Mesothelial cell of epicardium (in vitro differentiated cells): ENCODE data around the gene COX11. TPM values are rescaled to one million over a fixed set of nuclear protein-coding genes. Genes with fewer than 3 reads are reported as not detected.

Experiments
- DNase-seq, 2 experiments: peaks; one replicate each; pipeline ENCODE4 v3.0.0; 2021; ENCODE audit warnings: low spot score in 2 of 2; ENCODE audit not compliant: unreplicated experiment in 2 of 2
- H3K27ac Mint-ChIP-seq: 2 replicates; pipeline ENCODE4 v1.8.0; 2021; ENCODE audit warnings: mixed read lengths
- H3K27me3 Mint-ChIP-seq: 2 replicates; pipeline ENCODE4 v1.8.0; 2021; ENCODE audit warnings: low read depth, mixed read lengths
- H3K36me3 Mint-ChIP-seq: 2 replicates; pipeline ENCODE4 v1.8.0; 2021; ENCODE audit warnings: mixed read lengths
- H3K4me1 Mint-ChIP-seq: 2 replicates; pipeline ENCODE4 v1.8.0; 2021; ENCODE audit warnings: mixed read lengths
- H3K4me3 Mint-ChIP-seq: 2 replicates; pipeline ENCODE4 v1.8.0; 2021; ENCODE audit warnings: mild to moderate bottlenecking, moderate library complexity, mixed read lengths
- H3K9me3 Mint-ChIP-seq: 2 replicates; pipeline ENCODE4 v1.8.0; 2021; ENCODE audit warnings: mixed read lengths
- total RNA-seq: library from RNA; stranded (reverse); gene quantifications from 3 replicates; pipeline ENCODE4 v1.2.1, GENCODE V29; 2021
- TF ChIP-seq, protein P1 (sequence below): fragments of 200-600 bp; sonication (generic); IDR thresholded peaks from one replicate; pipeline ENCODE4 v1.5.0; 2021; ENCODE audit warnings: antibody characterized with exemption; ENCODE audit not compliant: unreplicated experiment

COX11 gene
- total RNA-seq, 1 donor from 2014 or later, result 55.0 TPM

DNA sequence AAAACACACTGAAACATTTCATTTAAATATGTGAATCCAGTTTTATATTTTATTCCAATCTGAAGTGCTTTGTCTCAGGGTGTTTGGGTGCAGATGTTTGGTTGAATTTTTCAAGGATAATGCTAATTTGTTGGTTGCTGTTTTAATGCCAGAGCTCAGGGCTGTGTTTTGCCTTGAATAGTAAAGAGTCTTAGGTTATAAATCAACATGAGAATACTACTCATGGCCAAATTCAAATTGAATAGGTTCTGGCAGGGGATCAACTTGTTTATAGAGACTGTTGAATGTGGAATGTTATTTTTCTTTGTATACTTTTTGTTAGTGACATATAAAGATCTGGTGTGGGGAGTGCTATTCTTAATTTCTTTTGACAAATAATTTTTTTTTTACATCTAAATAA, 49.0 kb downstream of the COX11 start:
- TF ChIP-seq, protein P1, sequence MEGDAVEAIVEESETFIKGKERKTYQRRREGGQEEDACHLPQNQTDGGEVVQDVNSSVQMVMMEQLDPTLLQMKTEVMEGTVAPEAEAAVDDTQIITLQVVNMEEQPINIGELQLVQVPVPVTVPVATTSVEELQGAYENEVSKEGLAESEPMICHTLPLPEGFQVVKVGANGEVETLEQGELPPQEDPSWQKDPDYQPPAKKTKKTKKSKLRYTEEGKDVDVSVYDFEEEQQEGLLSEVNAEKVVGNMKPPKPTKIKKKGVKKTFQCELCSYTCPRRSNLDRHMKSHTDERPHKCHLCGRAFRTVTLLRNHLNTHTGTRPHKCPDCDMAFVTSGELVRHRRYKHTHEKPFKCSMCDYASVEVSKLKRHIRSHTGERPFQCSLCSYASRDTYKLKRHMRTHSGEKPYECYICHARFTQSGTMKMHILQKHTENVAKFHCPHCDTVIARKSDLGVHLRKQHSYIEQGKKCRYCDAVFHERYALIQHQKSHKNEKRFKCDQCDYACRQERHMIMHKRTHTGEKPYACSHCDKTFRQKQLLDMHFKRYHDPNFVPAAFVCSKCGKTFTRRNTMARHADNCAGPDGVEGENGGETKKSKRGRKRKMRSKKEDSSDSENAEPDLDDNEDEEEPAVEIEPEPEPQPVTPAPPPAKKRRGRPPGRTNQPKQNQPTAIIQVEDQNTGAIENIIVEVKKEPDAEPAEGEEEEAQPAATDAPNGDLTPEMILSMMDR, result no peak
- Mint-ChIP-seq H3K9me3 (peaks cover 23% of the 10 kb centered on the region), H3K4me1 (no peaks in the 10 kb centered on the region), H3K36me3 (peaks cover 48% of the 10 kb centered on the region), H3K4me3 (no peak overlapping the region), H3K27me3 (no peaks in the 10 kb centered on the region), H3K27ac (no peak overlapping the region)
- DNase-seq, result no peak

DNA sequence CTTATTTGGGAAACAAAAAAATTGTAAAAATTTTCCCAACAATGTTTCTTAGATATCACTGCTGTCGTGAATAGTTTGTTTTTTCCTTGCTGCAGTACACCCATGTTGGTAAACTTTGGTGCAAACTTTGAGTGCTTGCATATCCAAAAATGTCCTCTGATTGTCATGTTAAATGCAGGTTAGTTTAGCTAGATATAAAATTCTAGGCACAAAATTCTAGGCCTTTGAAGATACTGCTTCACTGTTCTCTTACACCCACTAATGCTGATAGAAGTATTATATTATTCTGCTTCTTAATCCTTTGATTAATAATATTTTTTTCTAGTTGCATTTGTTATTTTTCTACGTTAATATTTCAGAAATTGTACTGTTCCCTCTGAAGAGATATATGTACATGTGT, 51.7 kb downstream of the COX11 start:
- TF ChIP-seq, protein P1, result no peak
- H3K4me1 Mint-ChIP-seq, result no peaks in the 10 kb centered on the region
- peaks cover 23% of the 10 kb centered on the region for H3K9me3 Mint-ChIP-seq
- peaks cover 48% of the 10 kb centered on the region for H3K36me3 Mint-ChIP-seq
- no peaks in the 10 kb centered on the region for H3K27me3 Mint-ChIP-seq
- DNase-seq, result no peak
- no peak overlapping the region for H3K27ac Mint-ChIP-seq
- H3K4me3 Mint-ChIP-seq, result no peak overlapping the region

Other genes starting within 250 kb of the COX11 start
- 45.5 to 47.8 TPM (median 47.3 TPM) in 3 replicates for gene TOM1L1, start 67.8 kb downstream of the COX11 start, total RNA-seq
- gene STXBP4, start 111 bp upstream of the COX11 start, total RNA-seq, result 28.9 to 31.8 TPM (median 29.0 TPM) in 3 replicates